ENCODE measurements around the gene PGM1. TPM values are rescaled to one million over a fixed set of nuclear protein-coding genes. Genes with fewer than 3 reads are reported as not detected.

Gene PGM1
- total RNA-seq, 2 experiments from 2014 or later, result 43.2 to 56.9 TPM

- TF ChIP-seq EZH2phosphoT487 (IDR thresholded peaks at IDR 0.05; ENCODE audit: borderline replicate concordance, low read depth, low read length), result no peak
- peak; percentile 69 for TF ChIP-seq CTCF (conservative IDR thresholded peaks at IDR 0.05; ENCODE audit: low read length)
- no peaks in the 10 kb centered on the region for H3K9me2 ChIP-seq (ENCODE audit: insufficient read depth, low read length)
- H3K4me3 ChIP-seq (ENCODE audit: low read depth, low read length, poor library complexity, severe bottlenecking), result no peak overlapping the region
- no peaks in the 10 kb centered on the region for H3K4me1 ChIP-seq (ENCODE audit: insufficient read depth, low read length, poor library complexity, severe bottlenecking)
- H3K36me3 ChIP-seq (ENCODE audit: insufficient read depth, low read length), result no peaks in the 10 kb centered on the region
- H3K4me2 ChIP-seq (ENCODE audit: low read length), result no peak overlapping the region
- intact Hi-C loops (cut with micrococcal nuclease; ENCODE audit: unreplicated experiment), result loop anchor here (5.0 kb wide), 1 partner anchor 568 kb away; no protein-coding TSS in a partner anchor
- no peaks in the 10 kb centered on the region for H3K79me2 ChIP-seq (ENCODE audit: insufficient read depth, low read depth, low read length)
- H3K9me3 ChIP-seq (ENCODE audit: low read length), result no peaks in the 10 kb centered on the region
- no peak overlapping the region for H2AFZ ChIP-seq (ENCODE audit: low read length)
- POLR2A ChIA-PET, result no interaction called here
- DNase-seq (ENCODE audit: low spot score), result peak; percentile 45
- no peak overlapping the region for H3K27ac ChIP-seq (ENCODE audit: low read depth, low read length, poor library complexity, severe bottlenecking)
- CTCF ChIA-PET (ENCODE audit: unreplicated experiment), result interaction anchor here (0.5 to 1.0 kb wide), 2 partner anchors 18 to 42 kb away, joined by 4 to 6 read pairs; no protein-coding TSS in a partner anchor
- H4K20me1 ChIP-seq (ENCODE audit: insufficient read depth, low read length), result no peaks in the 10 kb centered on the region
- BruUV-seq (replicated peaks), result no TSS peak
Measured at GRCh38 chr1:63674238-63674864, 81.1 kb downstream of the PGM1 start.

GRCh38 chr1:63674865-63675419 is 81.7 kb downstream of the PGM1 start:
- DNase-seq (ENCODE audit: low spot score), result no peak
- Histone ChIP-seq H3K4me2 (ENCODE audit: low read length) (no peak overlapping the region), H3K27ac (ENCODE audit: low read depth, low read length, poor library complexity, severe bottlenecking) (no peak overlapping the region), H3K4me1 (ENCODE audit: insufficient read depth, low read length, poor library complexity, severe bottlenecking) (no peaks in the 10 kb centered on the region), H3K36me3 (ENCODE audit: insufficient read depth, low read length) (no peaks in the 10 kb centered on the region), H3K79me2 (ENCODE audit: insufficient read depth, low read depth, low read length) (no peaks in the 10 kb centered on the region), H3K9me3 (ENCODE audit: low read length) (no peaks in the 10 kb centered on the region), H3K9me2 (ENCODE audit: insufficient read depth, low read length) (no peaks in the 10 kb centered on the region), H2AFZ (ENCODE audit: low read length) (no peak overlapping the region), H4K20me1 (ENCODE audit: insufficient read depth, low read length) (no peaks in the 10 kb centered on the region), H3K4me3 (ENCODE audit: low read depth, low read length, poor library complexity, severe bottlenecking) (no peak overlapping the region)
- TF ChIP-seq CTCF (conservative IDR thresholded peaks at IDR 0.05; ENCODE audit: low read length), result no peak
- no peak for TF ChIP-seq EZH2phosphoT487 (IDR thresholded peaks at IDR 0.05; ENCODE audit: borderline replicate concordance, low read depth, low read length)
- BruUV-seq (replicated peaks), result no TSS peak
- intact Hi-C loops (cut with micrococcal nuclease; ENCODE audit: unreplicated experiment), result loop anchor here (5.0 kb wide), 1 partner anchor 567 kb away; no protein-coding TSS in a partner anchor
- POLR2A ChIA-PET, result interaction anchor here (0.8 kb wide), 1 partner anchor 324 kb away, joined by 3 read pairs; no protein-coding TSS in a partner anchor
- CTCF ChIA-PET (ENCODE audit: unreplicated experiment), result interaction anchor here (1.0 kb wide), 1 partner anchor 17 kb away, joined by 4 read pairs; no protein-coding TSS in a partner anchor

GRCh38 chr1:63675420-63675931 is 82.3 kb downstream of the PGM1 start:
- H3K27ac ChIP-seq (ENCODE audit: low read depth, low read length, poor library complexity, severe bottlenecking), result no peak overlapping the region
- H3K9me3 ChIP-seq (ENCODE audit: low read length), result no peaks in the 10 kb centered on the region
- no peak overlapping the region for H3K4me2 ChIP-seq (ENCODE audit: low read length)
- no peaks in the 10 kb centered on the region for H3K79me2 ChIP-seq (ENCODE audit: insufficient read depth, low read depth, low read length)
- ChIA-PET POLR2A (interaction anchor here (0.8 kb wide), 1 partner anchor 324 kb away, joined by 3 read pairs; no protein-coding TSS in a partner anchor), CTCF (ENCODE audit: unreplicated experiment) (no interaction called here)
- H3K4me1 ChIP-seq (ENCODE audit: insufficient read depth, low read length, poor library complexity, severe bottlenecking), result no peaks in the 10 kb centered on the region
- no peak for DNase-seq (ENCODE audit: low spot score)
- H4K20me1 ChIP-seq (ENCODE audit: insufficient read depth, low read length), result no peaks in the 10 kb centered on the region
- TF ChIP-seq CTCF (conservative IDR thresholded peaks at IDR 0.05; ENCODE audit: low read length), result no peak
- no peak for TF ChIP-seq EZH2phosphoT487 (IDR thresholded peaks at IDR 0.05; ENCODE audit: borderline replicate concordance, low read depth, low read length)
- H3K9me2 ChIP-seq (ENCODE audit: insufficient read depth, low read length), result no peaks in the 10 kb centered on the region
- no peak overlapping the region for H2AFZ ChIP-seq (ENCODE audit: low read length)
- no peaks in the 10 kb centered on the region for H3K36me3 ChIP-seq (ENCODE audit: insufficient read depth, low read length)
- no peak overlapping the region for H3K4me3 ChIP-seq (ENCODE audit: low read depth, low read length, poor library complexity, severe bottlenecking)
- intact Hi-C loops (cut with micrococcal nuclease; ENCODE audit: unreplicated experiment), result no loop called here
- BruUV-seq (replicated peaks), result no TSS peak
